ENCODE results near the gene DHX35. TPM values are rescaled to one million over a fixed set of nuclear protein-coding genes. Genes with fewer than 3 reads are reported as not detected.

DHX35 gene
- total and polyA plus RNA-seq, 2 of the 8 experiments (the other 6 are each of a cell fraction or from before 2014, with no cell fraction given): 21.9 to 27.7 TPM

GRCh38 chr20:38952153-38952552 lies 10.0 kb upstream of the DHX35 start (continued):
- TF ChIP-seq, protein P1, sequence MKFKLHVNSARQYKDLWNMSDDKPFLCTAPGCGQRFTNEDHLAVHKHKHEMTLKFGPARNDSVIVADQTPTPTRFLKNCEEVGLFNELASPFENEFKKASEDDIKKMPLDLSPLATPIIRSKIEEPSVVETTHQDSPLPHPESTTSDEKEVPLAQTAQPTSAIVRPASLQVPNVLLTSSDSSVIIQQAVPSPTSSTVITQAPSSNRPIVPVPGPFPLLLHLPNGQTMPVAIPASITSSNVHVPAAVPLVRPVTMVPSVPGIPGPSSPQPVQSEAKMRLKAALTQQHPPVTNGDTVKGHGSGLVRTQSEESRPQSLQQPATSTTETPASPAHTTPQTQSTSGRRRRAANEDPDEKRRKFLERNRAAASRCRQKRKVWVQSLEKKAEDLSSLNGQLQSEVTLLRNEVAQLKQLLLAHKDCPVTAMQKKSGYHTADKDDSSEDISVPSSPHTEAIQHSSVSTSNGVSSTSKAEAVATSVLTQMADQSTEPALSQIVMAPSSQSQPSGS (IDR thresholded peaks at IDR 0.05; ENCODE audit: low read length): no peak
- TF ChIP-seq RXRA (IDR thresholded peaks at IDR 0.05; ENCODE audit: insufficient read depth, low read depth, low read length) (no peak), JUND (IDR thresholded peaks at IDR 0.05; ENCODE audit: low read length) (no peak), PHF8 (conservative IDR thresholded peaks at IDR 0.05; ENCODE audit: low read depth, low read length) (no peak)
